ENCODE data around the gene WWP2.
A peak's percentile ranks its signal among the peaks of the same experiment; 100 is the strongest.

Gene WWP2

DNA sequence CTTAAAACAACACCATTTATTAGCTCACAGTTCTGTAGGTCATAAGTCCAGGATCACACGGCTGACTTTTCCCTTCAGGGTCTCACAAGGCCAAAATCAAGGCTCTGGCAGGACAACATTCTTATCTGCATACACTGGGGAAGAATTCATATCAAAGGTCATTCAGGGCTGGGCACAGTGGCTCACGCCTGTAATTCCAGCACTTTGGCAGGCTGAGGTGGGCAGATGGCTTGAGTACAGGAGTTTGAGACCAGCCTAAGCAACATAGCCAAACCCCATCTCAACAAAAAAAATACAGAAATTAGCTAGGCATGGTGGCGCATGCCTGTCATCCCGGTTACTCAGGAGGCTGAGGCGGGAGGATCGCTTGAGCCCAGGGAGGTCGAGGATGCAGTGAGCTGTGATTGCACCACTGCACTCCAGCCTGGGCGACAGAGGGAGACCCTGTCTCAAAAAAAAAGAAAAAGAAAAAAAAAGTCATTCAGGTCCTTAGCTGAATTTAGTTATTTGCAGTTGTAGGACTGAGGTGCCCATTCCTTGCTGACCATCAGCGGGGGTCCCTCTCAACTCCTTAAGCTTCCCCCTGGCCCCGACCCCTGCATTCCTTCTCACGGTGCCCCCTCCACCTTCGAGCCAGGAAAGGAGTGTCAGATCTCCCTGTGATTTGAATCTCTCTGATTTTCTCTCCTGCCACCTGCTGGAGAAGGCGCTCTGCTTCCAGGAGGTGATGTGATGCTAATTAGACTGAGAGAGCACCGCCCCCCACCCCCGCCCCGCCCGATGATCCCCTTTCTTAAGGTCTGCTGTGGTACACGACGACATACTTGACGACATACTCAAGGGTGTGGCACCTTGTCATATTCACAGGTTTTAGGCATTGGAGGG, 97.2 kb downstream of the WWP2 start:
- DNase-seq, result no peak

DNA sequence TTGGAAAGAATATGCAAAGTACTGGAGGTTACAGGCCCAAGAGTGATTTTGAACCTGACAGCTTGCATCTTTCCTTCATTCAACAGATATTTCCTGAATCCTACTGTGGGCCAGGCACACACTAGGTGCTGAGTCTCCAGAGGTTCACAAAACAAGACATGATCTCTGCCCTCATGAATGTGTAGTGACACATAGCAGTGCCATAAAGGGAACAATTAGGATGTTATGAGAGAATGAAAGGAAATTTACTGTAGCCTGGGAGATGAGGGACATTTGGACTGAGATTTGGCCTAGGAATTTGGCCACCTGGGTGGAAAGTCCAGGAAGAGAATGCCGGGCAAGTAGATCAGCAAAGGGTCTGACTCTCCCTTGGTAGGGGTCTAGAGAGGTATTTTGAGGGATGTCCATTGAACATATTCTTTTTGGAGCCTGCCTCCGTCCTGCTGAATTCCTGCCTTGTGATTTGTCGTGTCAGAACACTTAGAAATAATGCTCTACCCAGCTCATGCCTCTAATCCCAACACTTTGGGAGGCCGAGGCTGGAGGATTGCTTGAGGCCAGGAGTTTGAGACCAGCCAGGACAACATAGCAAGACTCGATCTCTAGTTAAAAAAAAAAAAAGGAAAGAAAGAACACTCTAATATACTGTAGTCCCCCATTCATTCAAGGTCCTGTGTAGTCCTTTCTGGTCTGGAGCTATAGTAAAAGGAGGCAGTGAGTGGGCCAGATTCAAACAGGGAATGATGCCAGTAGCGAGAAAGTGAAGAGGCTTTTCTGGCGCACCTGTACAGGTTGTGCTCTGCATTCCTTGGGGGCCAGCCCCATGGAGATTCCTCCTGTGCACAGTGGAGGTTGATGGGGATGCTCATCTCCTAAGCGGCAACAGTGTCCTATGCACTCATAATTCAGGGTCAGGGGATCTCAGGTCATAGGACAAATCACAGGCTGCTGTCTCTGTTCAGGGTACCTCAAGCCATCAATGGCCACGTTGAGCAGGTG, 98.4 kb downstream of the WWP2 start:
- DNase-seq, result no peak

DNA sequence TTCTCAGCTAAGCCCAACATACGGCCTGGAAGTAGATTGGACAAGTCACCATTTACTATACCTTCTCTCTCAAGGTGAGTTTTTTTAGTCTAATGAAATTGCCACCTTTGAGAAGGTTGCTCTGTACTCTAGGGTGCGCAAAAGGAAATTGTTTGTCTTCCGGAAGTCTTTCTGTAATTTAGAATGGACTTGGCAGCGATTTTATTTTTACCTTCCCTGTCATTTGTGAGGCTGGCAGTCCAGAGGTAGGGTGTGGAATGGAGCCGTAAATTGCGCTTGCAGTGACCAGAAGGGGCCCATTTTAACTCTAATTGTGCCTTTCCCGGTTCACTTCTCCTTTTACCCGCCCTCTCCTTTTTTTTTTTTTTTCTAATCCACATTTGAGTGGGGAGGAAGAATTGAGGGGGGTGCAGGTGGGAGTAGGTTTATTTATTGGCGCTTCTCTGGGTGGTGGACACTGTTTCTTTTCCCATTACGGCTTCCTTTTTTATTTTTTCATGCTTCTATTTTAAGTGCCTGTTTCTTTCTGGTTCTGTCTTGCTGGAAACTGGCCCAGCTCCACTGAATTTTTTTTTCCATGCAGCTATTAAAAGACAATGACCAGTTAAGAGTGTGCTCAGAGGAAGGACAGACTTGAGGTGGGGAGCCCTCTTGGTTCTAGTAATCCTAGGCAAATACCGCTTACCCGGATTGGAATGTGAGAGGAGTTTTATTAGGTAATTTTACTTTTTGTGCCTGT, 99.3 kb downstream of the WWP2 start:
- DNase-seq, result peak; percentile 3

DNA sequence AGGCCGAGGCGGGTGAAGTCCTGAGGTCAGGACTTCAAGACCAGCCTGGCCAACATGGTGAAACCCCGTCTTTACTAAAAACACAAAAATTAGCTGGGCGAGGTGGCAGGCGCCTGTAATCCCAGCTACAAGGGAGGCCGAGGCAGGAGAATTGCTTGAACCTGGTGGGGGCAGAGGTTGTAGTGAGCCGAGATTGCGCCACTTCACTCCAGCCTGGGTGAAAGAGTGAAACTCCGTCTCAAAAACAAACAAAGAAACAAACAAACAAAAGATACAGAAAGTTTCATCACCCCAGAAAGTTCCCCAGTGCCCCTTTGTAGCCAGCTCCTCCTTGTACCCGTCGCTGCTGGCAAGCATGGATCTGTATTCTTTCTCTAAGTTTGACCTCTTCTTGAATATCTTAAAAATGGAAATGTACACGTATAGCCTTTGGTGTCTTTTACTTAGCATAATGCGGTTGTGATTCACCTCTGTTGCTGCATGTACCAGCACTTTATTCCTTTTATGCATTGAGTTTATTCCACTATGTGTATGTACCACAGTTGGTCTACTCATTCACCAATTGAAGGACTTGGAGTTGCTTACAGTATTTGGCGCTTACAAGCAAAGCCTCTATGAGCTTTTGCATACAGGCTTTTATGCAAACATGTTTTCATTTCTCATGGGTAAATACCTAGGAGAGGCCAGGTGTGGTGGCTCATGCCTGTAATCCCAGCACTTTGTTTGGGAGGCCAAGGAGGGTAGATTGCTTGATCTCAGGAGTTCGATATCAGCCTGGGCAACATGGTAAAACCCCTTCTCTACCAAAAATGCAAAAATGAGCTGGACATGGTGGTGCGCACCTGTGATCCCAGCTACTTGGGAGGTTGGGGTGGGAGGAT, 101.5 kb downstream of the WWP2 start:
- DNase-seq, result no peak

DNA sequence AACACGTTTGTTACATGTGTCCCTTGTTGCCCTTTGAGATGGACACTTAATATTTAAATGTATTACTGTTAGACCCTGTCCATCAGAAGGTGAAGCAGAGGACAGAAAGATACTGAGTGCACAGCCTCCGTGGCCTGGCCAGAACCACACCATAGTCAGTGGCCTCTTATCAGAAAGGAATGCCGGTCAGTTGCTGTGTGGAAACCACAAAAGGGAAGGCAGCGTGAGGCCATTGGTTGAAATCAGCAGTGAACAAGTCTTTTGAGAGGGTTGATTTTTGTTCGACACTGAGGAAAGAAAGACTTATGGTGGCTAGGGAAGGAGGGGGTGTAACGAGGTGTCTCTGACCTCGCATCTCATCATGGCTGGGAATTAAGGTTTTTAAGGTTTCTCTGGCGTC, 103.6 kb downstream of the WWP2 start:
- no peak for DNase-seq

DNA sequence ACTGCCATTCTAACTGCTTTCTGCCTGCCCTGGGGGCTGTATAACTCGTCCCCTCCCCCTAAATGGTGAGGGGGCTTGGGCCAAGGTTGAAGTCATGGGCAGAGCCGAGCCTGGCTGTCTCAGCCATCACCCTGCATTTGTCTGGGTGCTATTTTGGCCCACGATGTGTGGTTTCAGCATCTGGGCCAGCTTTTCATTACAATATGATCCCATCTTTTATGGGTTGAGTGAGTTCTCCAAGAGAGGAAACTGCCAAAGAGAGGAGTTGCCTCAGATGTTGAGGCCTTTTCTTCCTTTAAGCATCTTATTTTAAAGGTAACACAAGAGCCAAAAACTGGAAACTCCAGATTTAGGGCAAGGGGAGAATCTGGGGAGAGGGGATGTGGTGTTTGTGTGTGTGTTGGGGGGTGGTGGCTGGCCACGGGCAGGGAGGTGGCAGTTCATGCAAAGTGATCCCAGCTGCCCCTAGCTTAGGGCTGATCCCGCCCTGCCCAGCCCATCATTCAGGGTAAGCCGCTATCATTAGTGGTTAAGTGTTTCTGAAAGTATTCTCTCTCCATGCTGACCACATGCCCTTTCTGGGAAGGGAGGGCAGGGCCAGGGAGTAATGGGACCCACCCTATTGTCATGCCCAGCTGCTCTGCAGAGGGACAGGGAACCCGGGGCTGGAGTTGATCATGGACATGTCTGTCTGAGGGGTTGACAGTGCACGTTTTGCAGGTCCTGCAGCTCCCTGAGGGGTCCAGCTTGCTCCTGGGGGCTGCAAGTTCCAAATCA, 105.8 kb downstream of the WWP2 start:
- no peak for DNase-seq

DNA sequence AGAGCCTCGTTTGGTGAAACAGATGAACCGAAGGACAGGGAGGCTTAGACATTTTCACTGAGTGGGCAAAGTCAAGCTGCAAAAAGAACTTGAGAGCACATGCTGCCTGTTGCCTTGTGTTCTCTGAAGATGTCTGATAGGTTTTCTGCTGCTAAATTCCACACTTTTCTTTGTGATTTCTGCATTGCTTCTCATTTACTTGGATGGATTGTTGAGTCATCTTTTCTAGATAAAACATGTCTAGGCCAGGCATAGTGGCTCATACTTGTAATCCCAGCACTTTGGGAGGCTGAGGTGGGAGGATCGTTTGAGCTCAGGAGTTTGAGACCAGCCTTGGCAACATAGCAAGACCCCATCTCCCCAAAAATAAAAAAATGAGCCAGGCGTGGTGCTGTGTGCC, 108.6 kb downstream of the WWP2 start:
- no peak for DNase-seq

DNA sequence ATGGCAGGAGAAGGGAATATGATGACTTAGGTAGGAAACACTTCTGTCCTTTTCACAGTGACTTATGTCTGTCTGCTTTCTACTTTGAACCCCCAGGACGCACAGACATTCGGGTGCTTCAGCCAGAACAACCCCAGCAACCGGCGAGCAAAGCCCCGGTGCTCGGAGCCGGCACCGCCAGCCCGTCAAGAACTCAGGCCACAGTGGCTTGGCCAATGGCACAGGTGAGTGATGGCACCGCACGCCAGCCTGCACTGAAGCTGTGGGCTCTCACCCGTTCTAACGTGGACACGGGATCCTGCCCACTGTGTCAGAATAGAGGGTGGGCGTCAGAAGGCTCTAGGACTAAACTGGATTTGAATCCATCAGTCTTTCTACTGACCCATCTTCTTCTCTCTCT, 109.6 kb downstream of the WWP2 start:
- no peak for DNase-seq

DNA sequence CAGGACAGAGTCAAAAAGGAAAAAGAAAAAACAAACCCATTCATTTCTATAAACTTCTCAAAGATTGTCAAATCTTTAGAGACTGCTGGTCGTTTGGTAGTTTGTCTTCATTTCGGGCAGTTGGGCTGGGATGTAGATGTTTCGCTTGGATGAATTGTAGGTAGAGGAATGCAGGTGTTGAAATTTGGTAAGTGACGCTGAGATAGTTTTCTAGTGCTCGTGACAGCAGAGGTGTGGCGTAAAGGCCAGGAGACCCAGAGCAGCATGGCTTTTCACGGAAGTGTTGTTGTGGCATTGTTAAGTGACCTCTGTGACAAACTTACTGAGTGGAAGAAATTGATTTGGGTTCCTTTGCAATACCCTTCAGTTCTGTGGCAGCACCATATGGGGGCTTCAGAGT, 110.8 kb downstream of the WWP2 start:
- DNase-seq, result no peak

DNA sequence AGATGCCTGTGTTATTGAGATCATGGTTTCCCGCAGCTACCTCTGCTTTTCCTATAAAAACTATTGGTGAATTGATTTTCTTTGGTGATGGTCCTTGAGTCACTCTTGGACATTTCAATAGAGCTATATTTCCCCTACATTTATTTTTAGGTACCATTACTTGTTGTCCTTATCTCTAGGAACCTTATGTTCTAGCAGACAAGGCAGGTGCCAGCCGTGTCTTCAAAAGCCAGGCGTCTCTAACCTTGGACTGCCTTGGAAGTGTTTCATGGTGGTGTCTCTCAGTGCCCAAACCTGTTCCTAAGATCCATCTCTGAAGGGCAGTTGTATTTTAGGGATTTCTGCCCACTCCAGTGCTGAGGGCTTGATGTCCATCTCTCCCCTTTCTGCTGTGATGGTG, 111.7 kb downstream of the WWP2 start:
- DNase-seq, result no peak

DNA sequence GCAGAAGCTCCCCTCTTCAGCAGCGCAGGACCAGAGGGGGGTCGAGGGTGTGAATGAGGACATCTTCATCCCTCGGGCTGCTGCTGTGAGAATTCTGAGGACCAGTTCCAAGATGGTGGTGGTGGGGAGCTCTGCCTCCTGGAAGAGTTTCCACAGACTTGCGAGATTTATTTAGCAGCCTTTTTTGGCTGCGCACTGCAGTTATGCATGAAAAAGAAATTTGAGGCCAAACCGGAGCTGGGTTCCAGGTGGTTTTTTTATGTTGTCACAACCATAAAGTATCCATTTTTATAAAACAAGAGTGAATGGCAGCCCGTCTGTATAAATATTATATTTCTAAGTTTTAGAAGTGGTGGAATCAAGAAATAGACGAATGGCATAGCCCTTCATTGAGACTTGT, 112.1 kb downstream of the WWP2 start:
- no peak for DNase-seq

DNA sequence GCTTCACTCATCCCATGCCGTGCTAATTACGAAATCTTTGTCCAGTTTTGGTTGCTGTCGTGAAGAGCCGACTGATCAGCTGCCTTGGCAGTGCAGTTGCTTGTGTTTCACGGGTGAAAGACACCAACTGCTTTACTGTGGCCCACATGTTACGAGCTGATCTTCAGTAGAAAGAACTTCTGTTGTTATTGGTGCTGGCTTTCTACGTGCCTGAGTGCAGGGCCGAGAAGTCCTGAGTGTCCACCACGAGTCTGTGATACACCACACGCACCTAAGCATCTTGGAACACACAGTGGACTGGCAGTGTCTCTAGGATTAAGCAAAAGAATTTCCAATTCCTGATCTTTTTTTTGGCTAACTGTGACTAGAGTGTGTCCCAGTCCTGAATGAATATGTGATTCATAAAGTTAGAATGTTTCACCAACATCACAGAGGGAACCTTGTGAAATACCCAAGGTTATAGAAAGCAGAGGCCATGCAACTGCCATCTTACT, 118.6 kb downstream of the WWP2 start:
- DNase-seq, result no peak

DNA sequence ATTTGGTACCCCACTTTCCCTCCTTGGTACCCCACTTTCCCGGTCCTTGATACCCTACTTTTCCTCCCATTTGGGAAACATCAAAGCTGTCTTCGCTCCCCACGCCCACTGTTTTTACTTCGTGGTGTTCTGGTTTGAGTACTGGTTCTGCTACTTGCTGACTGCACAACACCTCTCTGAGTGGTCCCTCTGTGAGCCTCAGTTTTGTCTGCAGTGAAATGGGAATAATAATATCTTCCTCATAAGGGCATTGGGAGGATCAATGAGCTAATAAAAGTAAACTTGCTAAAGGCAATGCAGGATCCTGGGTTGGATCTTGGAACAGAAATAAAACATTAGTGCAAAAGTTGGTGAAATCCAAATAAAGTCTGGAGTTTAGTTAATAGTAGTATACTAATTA, 119.0 kb downstream of the WWP2 start:
- no peak for DNase-seq

DNA sequence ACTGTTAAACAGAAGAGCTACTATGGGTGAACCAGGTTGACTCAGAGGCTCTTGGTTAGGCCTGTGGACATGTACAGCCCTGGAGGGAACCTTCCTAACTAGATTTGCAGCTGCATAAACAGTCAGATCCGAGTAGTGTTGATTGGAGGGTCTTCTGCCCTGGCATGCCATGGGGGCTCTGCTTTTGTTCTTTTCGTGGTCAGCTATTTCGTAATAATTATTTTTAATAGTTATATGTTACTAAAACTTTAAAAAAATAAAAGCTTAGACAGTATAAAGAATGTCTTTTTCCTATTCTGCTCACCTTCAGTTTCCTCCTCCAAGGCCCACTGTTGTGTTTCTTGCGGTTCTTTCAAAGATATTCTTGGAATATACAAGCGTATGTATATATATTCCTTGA, 121.6 kb downstream of the WWP2 start:
- DNase-seq, result no peak

DNA sequence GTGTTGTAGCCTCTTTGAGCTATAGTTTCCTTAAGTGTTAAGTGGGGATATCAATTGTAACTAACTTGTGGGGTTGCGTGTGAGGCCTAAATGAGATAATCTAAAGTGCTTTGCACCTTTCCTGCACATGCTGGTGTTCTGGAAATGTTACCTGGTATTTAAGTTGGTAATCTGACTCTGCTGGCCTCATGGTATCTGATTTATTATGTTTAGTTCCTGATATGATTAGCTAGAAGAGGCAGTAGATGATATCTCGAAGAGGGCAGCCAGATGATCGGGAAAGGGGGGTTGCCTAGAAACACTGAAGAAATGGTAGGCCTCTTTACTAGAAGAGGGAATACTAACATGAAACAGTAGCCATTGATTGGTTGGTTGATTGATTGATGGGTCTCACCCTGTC, 123.6 kb downstream of the WWP2 start:
- DNase-seq, result no peak

DNA sequence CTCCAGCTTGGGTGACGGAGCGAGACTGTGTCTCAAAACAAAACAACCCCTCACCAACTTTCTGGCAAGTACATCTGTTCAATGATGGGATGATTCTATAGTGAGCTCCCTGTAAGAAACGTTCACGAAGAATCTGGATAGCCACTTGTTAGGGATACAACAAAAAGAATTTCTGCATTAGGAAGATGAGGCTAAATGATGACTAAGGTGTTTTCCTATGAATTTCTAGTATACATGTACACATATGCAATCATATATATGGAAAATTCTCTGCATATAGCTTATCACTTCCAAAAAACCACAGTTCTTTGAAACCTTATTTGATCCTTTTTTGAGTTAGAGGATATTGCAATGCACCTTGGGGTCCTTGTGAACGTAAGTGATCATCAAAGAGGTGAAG, 124.6 kb downstream of the WWP2 start:
- no peak for DNase-seq

DNA sequence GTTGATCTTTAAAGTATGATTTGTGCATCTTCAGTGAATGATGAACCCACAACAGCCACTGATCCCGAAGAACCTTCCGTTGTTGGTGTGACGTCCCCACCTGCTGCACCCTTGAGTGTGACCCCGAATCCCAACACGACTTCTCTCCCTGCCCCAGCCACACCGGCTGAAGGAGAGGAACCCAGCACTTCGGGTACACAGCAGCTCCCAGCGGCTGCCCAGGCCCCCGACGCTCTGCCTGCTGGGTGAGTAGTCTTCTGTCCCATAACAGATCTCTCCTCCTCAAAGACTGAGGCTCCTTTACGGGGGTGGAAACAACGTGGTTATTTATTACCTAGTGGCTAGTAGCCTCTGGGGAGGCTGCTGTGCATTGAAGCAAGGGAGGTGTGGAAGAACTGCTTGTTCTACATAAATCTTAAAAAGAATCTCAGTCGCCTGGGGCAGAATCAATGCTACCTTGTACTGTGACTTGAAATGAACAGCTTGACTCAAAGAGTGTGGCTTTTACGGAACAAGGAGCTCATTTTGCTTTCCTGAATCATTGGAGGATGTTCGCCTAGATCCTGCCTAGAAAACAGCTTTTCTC, 126.0 kb downstream of the WWP2 start:
- DNase-seq, result no peak

DNA sequence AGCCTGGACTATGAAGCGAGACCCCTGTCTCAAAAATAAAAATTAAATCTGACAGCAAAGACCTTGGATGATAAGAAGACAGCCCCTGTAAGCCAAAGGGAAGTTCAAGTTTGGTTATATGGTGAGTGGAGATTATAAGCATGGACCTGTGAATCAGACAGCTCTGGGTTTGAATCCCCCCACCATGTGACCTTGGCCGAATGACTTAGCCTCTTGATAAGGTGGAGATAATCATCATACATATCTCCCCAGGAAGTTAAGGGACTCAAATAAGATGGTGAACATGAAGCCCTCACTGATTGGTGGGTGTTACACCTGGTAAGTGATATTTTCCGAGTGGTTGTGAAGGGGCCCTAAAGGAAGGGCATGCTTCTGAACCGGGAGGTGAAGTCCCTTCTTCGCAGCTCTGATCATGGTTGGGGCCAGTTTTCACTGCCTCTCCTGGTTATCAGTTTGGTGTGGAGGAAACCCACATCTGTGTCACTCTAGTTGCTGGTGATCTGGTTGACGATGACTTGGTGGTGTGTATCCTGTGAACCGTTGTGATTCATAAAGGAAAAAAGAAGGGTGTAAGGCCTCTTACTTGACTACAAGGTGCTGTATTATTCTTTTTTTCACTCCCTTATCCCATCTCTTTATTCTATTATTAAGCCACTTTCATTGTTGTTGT, 127.3 kb downstream of the WWP2 start:
- DNase-seq, result no peak

DNA sequence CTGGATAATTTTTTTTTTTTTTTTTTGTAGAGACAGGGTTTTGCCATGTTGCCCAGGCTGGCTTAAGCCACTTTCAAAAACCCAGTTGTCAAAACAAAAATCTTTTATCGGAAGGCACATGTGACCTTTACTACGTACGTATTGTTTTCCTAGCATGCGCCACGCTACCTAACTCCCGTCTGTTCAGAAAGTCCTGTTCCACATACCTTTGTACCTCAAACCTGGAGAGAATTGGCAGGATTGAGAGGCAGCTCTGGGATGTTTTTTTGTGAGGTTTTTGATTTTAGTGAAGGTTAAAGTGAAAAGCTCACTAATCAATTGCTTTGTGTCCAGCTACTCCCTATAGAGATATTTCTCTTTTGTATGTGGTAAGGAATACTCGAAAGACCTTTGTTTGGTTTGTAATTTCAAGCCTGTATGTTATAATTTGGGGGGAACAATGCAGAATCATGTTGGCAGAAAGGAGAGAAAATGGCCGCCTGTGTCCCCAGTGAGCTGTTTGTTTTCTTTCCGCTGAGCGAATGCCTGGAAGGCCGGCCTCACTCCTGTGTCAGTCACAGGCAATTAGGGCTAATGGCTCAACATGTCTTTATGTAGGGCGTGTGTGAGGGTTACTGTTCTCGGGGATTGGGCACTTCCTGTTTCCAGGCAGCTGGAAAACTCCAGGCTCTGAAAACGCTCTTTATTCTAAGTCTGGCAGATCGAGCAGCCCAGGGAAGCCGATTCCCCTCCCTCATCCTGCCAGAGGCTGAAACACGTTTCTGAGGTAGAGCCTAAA, 128.2 kb downstream of the WWP2 start:
- peak; percentile 95 for DNase-seq
